GM12878 (cell line): Measurements from ENCODE around the gene NALF2. TPM values are rescaled to one million over a fixed set of nuclear protein-coding genes. Genes with fewer than 3 reads are reported as not detected.

ENCODE experiments used
- ATAC-seq: fragments of 200-7000 bp; cut with Tn5 transposase; 3 replicates; pipeline ENCODE4 v1.9.1; 2020; ENCODE audit warnings: mild to moderate bottlenecking, moderate library complexity
- BruUV-seq: library from RNA; stranded (reverse); fragments of 400-500 nt; replicated peaks from 2 replicates; lab custom pipeline; 2021; lab: Mats Ljungman, UMichigan
- CTCF ChIA-PET: fragments of 300-600 bp; sonication (Branson Sonifier 250); formaldehyde crosslinking; extraction: SDS; loops from one replicate; lab custom pipeline; 2021; ENCODE audit warnings: inconsistent platforms; lab: Yijun Ruan, JAX
- POLR2A ChIA-PET: fragments of 350-600 bp; formaldehyde crosslinking; extraction: SDS; loops from one replicate; lab custom pipeline; 2021; ENCODE audit warnings: inconsistent platforms; lab: Charles Lee
- RAD21 ChIA-PET: fragments of 300-600 bp; sonication (Branson Sonifier 250); formaldehyde crosslinking; loops from one replicate; lab custom pipeline; 2023; ENCODE audit warnings: antibody characterized with exemption; ENCODE audit not compliant: unreplicated experiment; lab: Charles Lee
- SMC1A ChIA-PET: fragments of 300-600 bp; sonication (Branson Sonifier 250); formaldehyde crosslinking; loops from one replicate; lab custom pipeline; 2023; ENCODE audit not compliant: unreplicated experiment, uncharacterized antibody; lab: Charles Lee
- DNase-seq: peaks from one replicate; pipeline ENCODE4 v3.0.0-alpha.2; 2011; ENCODE audit warnings: low read depth, low spot score
- FAIRE-seq: peaks from 3 replicates; lab custom pipeline; 2011; peaks lifted over from hg19 to GRCh38; lab: Jason Lieb, UNC
- H2AFZ ChIP-seq: 2 replicates; pipeline ENCODE4 v1.6.0; 2011; ENCODE audit warnings: low read depth, low read length, control low read depth; ENCODE audit not compliant: control insufficient read depth
- H3K27ac ChIP-seq: 2 replicates; pipeline ENCODE4 v1.5.1; 2011; ENCODE audit warnings: control low read depth; ENCODE audit not compliant: control insufficient read depth, insufficient read depth
- H3K27me3 ChIP-seq, 2 experiments: replicated peaks in 1 of 2; 2 replicates each; pipeline versions ENCODE4 v1.6.0 to v1.6.1; 2011; ENCODE audit warnings: low read length in 1 of 2; ENCODE audit not compliant: control insufficient read depth in 2 of 2, insufficient read depth in 2 of 2
- H3K36me3 ChIP-seq, 2 experiments: 2 replicates each; pipeline ENCODE4 v1.5.1; 2011; ENCODE audit warnings: low read length in 1 of 2; ENCODE audit not compliant: control insufficient read depth in 2 of 2, insufficient read depth in 2 of 2
- H3K4me1 ChIP-seq: 2 replicates; pipeline ENCODE4 v1.6.1; 2011; ENCODE audit warnings: mild to moderate bottlenecking, low read length, moderate library complexity, mixed read lengths; ENCODE audit not compliant: control insufficient read depth, insufficient read depth
- H3K4me2 ChIP-seq: 2 replicates; pipeline ENCODE4 v1.6.0; 2011; ENCODE audit warnings: control low read depth; ENCODE audit not compliant: control insufficient read depth, insufficient read depth
- H3K4me3 ChIP-seq: fragments of 200-600 bp; sonication (generic); 2 replicates; pipeline ENCODE4 v1.5.1; 2016
- H3K79me2 ChIP-seq: 2 replicates; pipeline ENCODE4 v1.6.0; 2011; ENCODE audit warnings: low read length; ENCODE audit not compliant: control insufficient read depth, insufficient read depth
- H3K9ac ChIP-seq: 2 replicates; pipeline ENCODE4 v1.8.0; 2011; ENCODE audit warnings: low read length, control low read depth, mixed read lengths; ENCODE audit not compliant: control insufficient read depth, insufficient read depth
- H3K9me3 ChIP-seq: replicated peaks from 3 replicates; pipeline ENCODE4 v1.5.1; 2011; ENCODE audit warnings: mild to moderate bottlenecking, low read length; ENCODE audit not compliant: control insufficient read depth, insufficient read depth
- H4K20me1 ChIP-seq: 2 replicates; pipeline ENCODE4 v1.6.0; 2011; ENCODE audit not compliant: control insufficient read depth, insufficient read depth
- BCL11A ChIP-seq: IDR thresholded peaks from 2 replicates; pipeline ENCODE4 v1.6.1; 2011; ENCODE audit warnings: low read depth, low read length
- CHD2 ChIP-seq: IDR thresholded peaks from 2 replicates; pipeline ENCODE4 v1.6.1; 2011; ENCODE audit warnings: low read depth, low read length, improper control_type of control experiment, borderline replicate concordance
- EP300 ChIP-seq, 2 experiments: fragments of 150-350 bp in 1 of 2; IDR thresholded peaks; 2 replicates each; pipeline ENCODE4 v1.6.1; 2011 to 2012; ENCODE audit warnings: low read depth in 2 of 2, low read length in 2 of 2, borderline replicate concordance in 1 of 2, improper control_type of control experiment in 1 of 2, inconsistent platforms in 1 of 2; ENCODE audit not compliant: control insufficient read depth in 1 of 2
- PAX5 ChIP-seq: IDR thresholded peaks from 2 replicates; pipeline ENCODE4 v1.6.1; 2011; ENCODE audit warnings: low read depth, low read length, borderline replicate concordance
- SIN3A ChIP-seq: IDR thresholded peaks from 2 replicates; pipeline ENCODE4 v1.6.1; 2012; ENCODE audit warnings: low read depth, low read length, improper control_type of control experiment
- SIX5 ChIP-seq: IDR thresholded peaks from 2 replicates; pipeline ENCODE4 v1.6.1; 2011; ENCODE audit warnings: mild to moderate bottlenecking, low read depth, low read length, moderate library complexity; ENCODE audit not compliant: severe bottlenecking
- SP1 ChIP-seq: IDR thresholded peaks from one replicate; pipeline ENCODE4 v1.6.1; 2011; ENCODE audit warnings: low read depth, low read length
- SREBF1 ChIP-seq: IDR thresholded peaks from 2 replicates; pipeline ENCODE4 v1.6.1; 2012; ENCODE audit warnings: mild to moderate bottlenecking, low read length
- ZNF207 ChIP-seq: fragments of 450-650 bp; IDR thresholded peaks from 2 replicates; pipeline ENCODE4 v1.6.1; 2014; ENCODE audit warnings: antibody characterized with exemption, mild to moderate bottlenecking, borderline replicate concordance
- ZNF622 ChIP-seq: fragments of 450-650 bp; IDR thresholded peaks from 2 replicates; pipeline ENCODE4 v1.6.1; 2017; ENCODE audit warnings: mild to moderate bottlenecking, inconsistent platforms
- WGBS: methylation state at CpG from one replicate; pipeline ENCODE4 v1.1.6; 2016; ENCODE audit warnings: low lambda C conversion rate; ENCODE audit not compliant: insufficient replicate concordance, insufficient coverage; ENCODE audit errors: missing lambda C conversion rate; 5-methylcytosine and 5-hydroxymethylcytosine counted together
- in situ Hi-C: fragments of 300-500 bp; cut with MboI; formaldehyde crosslinking; loops from 9 replicates; pipeline ENCODE4 v1.14.3; 2018; ENCODE audit warnings: mixed read lengths
- intact Hi-C: fragments of 100-400 bp; cut with micrococcal nuclease; formaldehyde crosslinking; loops from one replicate; pipeline ENCODE4 v1.14.2; 2022; ENCODE audit not compliant: unreplicated experiment
- polyA plus RNA-seq, 11 experiments: library from polyadenylated mRNA; depleted of rRNA in 4 of 11; unstranded in 6 of 11; stranded (reverse) in 5 of 11; fragments of >200 nt; fragmentation: Nextera tagmentation in 4 of 11; fragmentation: Illumina TruSeq in 1 of 11; extraction: Ambion mirVana in 4 of 11; extraction: Trizol in 1 of 11; gene quantifications; 1 replicate in 1 of 11; 2 replicates in 10 of 11; pipeline versions ENCODE4 v1.2.1 to v1.2.3, GENCODE V29; 2011 to 2016; ENCODE audit warnings: inconsistent platforms in 2 of 11, missing spikeins in 2 of 11, low read depth in 1 of 11
- total RNA-seq, 4 experiments: library from RNA; depleted of rRNA in 3 of 4; stranded (reverse); fragments of >200 nt in 3 of 4; fragmentation: Illumina TruSeq in 1 of 4; extraction: Trizol in 1 of 4; gene quantifications; 2 replicates each; pipeline versions ENCODE4 v1.2.1 to v1.2.3, GENCODE V29; 2013 to 2021
- TF ChIP-seq, protein P1 (sequence below): fragments of 450-650 bp; formaldehyde crosslinking; IDR thresholded peaks from 2 replicates; pipeline ENCODE4 v1.4.0; 2020; ENCODE audit warnings: mild to moderate bottlenecking, moderate library complexity
- TF ChIP-seq, protein P2 (sequence below): fragments of 450-650 bp; IDR thresholded peaks from 2 replicates; pipeline ENCODE4 v1.6.1; 2018; ENCODE audit warnings: borderline replicate concordance, mild to moderate bottlenecking; ENCODE audit not compliant: partially characterized antibody
- TF ChIP-seq, protein P3 (sequence below): fragments of 450-650 bp; IDR thresholded peaks from 2 replicates; pipeline ENCODE4 v1.6.1; 2017; ENCODE audit warnings: mild to moderate bottlenecking, moderate library complexity

The NALF2 gene
- total and polyA plus RNA-seq, 10 of the 15 experiments (the other 5 are each of a cell fraction or from before 2014, with no cell fraction given) = not detected

DNA sequence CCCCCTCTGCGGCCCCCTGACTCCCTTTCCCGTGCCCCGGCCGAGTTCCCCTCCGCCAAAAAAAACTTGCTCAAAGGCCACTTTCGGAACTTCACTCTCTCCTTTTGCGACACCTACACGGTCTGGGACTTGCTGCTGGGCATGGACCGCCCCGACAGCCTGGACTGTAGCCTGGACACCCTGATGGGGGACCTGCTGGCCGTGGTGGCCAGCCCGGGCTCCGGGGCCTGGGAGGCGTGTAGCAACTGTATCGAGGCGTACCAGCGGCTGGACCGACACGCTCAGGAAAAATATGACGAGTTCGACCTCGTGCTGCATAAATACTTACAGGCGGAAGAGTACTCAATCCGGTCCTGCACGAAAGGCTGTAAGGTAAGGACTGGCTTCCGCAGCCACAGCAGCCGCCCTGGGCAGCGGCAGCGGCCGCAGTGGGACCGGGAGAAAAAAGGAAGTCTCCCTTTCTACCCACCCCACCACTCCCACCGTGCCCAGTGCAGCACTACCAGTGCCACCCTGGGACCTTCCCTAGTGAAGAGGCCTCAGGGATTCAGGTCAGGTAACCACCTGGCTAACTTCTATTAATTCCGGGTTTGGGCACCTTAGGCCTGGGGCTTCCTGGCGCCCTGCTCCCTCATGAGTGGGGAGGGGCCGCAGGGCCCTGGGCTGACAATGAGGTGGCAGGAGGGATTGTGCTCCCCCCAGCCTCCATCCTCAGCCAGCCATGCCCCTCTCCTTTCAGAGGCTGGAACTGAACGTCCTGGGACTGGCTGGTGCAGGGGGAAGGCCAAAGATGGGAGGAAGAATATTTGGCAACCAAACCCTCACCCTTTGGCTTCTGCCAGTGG, 1.9 kb downstream of the NALF2 start:
- SMC1A ChIA-PET = no interaction called here
- RAD21 ChIA-PET = no interaction called here
- Histone ChIP-seq H3K36me3 (no peaks in the 10 kb centered on the region), H3K79me2 (no peaks in the 10 kb centered on the region), H3K9ac (no peak overlapping the region), H3K9me3 (no peaks in the 10 kb centered on the region; the same call in 2 of the 3 replicates), H3K27ac (no peak overlapping the region), H3K4me2 (no peak overlapping the region), H3K4me1 (no peaks in the 10 kb centered on the region), H3K4me3 (no peak overlapping the region), H3K27me3 (no peaks in the 10 kb centered on the region), H4K20me1 (no peaks in the 10 kb centered on the region), H2AFZ (no peak overlapping the region)
- POLR2A ChIA-PET = no interaction called here
- FAIRE-seq (no peak), ATAC-seq (no peak), DNase-seq (no peak)
- intact Hi-C loops (no loop called here), in situ Hi-C loops (no loop called here)
- 57% methylated on average over 34 of the region's 36 CpGs for WGBS
- BruUV-seq = no TSS peak
- CTCF ChIA-PET = no interaction called here
- TF ChIP-seq BCL11A (no peak), SP1 (no peak), PAX5 (no peak), CHD2 (no peak), ZNF622 (no peak), ZNF207 (no peak), SIX5 (no peak), SIN3A (no peak), SREBF1 (no peak), EP300 (IDR thresholded peaks at IDR 0.05; ENCODE audit: borderline replicate concordance in 1 of 2, control insufficient read depth in 1 of 2, low read depth in 2 of 2, low read length in 2 of 2) (no peak)
- TF ChIP-seq, protein P1, sequence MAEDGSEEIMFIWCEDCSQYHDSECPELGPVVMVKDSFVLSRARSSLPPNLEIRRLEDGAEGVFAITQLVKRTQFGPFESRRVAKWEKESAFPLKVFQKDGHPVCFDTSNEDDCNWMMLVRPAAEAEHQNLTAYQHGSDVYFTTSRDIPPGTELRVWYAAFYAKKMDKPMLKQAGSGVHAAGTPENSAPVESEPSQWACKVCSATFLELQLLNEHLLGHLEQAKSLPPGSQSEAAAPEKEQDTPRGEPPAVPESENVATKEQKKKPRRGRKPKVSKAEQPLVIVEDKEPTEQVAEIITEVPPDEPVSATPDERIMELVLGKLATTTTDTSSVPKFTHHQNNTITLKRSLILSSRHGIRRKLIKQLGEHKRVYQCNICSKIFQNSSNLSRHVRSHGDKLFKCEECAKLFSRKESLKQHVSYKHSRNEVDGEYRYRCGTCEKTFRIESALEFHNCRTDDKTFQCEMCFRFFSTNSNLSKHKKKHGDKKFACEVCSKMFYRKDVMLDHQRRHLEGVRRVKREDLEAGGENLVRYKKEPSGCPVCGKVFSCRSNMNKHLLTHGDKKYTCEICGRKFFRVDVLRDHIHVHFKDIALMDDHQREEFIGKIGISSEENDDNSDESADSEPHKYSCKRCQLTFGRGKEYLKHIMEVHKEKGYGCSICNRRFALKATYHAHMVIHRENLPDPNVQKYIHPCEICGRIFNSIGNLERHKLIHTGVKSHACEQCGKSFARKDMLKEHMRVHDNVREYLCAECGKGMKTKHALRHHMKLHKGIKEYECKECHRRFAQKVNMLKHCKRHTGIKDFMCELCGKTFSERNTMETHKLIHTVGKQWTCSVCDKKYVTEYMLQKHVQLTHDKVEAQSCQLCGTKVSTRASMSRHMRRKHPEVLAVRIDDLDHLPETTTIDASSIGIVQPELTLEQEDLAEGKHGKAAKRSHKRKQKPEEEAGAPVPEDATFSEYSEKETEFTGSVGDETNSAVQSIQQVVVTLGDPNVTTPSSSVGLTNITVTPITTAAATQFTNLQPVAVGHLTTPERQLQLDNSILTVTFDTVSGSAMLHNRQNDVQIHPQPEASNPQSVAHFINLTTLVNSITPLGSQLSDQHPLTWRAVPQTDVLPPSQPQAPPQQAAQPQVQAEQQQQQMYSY (CRISPR knock-in tag) = no peak
- TF ChIP-seq, protein P2, sequence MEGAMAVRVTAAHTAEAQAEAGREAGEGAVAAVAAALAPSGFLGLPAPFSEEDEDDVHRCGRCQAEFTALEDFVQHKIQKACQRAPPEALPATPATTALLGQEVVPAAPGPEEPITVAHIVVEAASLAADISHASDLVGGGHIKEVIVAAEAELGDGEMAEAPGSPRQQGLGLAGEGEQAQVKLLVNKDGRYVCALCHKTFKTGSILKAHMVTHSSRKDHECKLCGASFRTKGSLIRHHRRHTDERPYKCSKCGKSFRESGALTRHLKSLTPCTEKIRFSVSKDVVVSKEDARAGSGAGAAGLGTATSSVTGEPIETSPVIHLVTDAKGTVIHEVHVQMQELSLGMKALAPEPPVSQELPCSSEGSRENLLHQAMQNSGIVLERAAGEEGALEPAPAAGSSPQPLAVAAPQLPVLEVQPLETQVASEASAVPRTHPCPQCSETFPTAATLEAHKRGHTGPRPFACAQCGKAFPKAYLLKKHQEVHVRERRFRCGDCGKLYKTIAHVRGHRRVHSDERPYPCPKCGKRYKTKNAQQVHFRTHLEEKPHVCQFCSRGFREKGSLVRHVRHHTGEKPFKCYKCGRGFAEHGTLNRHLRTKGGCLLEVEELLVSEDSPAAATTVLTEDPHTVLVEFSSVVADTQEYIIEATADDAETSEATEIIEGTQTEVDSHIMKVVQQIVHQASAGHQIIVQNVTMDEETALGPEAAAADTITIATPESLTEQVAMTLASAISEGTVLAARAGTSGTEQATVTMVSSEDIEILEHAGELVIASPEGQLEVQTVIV = no peak
- TF ChIP-seq, protein P3, sequence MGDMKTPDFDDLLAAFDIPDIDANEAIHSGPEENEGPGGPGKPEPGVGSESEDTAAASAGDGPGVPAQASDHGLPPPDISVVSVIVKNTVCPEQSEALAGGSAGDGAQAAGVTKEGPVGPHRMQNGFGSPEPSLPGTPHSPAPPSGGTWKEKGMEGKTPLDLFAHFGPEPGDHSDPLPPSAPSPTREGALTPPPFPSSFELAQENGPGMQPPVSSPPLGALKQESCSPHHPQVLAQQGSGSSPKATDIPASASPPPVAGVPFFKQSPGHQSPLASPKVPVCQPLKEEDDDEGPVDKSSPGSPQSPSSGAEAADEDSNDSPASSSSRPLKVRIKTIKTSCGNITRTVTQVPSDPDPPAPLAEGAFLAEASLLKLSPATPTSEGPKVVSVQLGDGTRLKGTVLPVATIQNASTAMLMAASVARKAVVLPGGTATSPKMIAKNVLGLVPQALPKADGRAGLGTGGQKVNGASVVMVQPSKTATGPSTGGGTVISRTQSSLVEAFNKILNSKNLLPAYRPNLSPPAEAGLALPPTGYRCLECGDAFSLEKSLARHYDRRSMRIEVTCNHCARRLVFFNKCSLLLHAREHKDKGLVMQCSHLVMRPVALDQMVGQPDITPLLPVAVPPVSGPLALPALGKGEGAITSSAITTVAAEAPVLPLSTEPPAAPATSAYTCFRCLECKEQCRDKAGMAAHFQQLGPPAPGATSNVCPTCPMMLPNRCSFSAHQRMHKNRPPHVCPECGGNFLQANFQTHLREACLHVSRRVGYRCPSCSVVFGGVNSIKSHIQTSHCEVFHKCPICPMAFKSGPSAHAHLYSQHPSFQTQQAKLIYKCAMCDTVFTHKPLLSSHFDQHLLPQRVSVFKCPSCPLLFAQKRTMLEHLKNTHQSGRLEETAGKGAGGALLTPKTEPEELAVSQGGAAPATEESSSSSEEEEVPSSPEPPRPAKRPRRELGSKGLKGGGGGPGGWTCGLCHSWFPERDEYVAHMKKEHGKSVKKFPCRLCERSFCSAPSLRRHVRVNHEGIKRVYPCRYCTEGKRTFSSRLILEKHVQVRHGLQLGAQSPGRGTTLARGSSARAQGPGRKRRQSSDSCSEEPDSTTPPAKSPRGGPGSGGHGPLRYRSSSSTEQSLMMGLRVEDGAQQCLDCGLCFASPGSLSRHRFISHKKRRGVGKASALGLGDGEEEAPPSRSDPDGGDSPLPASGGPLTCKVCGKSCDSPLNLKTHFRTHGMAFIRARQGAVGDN = no peak
